T follicular helper cell (primary cell): ENCODE results near the gene GHITM.
"Not testable (repeated sequence)": the region's sequence is repeated elsewhere in the genome, so short reads cannot be mapped to it uniquely, and the experiment has no call there.

ENCODE experiments used
- DNase-seq: peaks from one replicate; pipeline ENCODE4 v3.0.0-alpha.2; 2020; ENCODE audit warnings: low read depth
- total RNA-seq, 2 experiments: gene quantifications; one replicate each; lab custom pipeline; 2026; lab: John Stamatoyannopoulos, UW

Gene GHITM, protein sequence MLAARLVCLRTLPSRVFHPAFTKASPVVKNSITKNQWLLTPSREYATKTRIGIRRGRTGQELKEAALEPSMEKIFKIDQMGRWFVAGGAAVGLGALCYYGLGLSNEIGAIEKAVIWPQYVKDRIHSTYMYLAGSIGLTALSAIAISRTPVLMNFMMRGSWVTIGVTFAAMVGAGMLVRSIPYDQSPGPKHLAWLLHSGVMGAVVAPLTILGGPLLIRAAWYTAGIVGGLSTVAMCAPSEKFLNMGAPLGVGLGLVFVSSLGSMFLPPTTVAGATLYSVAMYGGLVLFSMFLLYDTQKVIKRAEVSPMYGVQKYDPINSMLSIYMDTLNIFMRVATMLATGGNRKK
- total RNA-seq = 193 to 500 reads per million in 2 experiments

DNA sequence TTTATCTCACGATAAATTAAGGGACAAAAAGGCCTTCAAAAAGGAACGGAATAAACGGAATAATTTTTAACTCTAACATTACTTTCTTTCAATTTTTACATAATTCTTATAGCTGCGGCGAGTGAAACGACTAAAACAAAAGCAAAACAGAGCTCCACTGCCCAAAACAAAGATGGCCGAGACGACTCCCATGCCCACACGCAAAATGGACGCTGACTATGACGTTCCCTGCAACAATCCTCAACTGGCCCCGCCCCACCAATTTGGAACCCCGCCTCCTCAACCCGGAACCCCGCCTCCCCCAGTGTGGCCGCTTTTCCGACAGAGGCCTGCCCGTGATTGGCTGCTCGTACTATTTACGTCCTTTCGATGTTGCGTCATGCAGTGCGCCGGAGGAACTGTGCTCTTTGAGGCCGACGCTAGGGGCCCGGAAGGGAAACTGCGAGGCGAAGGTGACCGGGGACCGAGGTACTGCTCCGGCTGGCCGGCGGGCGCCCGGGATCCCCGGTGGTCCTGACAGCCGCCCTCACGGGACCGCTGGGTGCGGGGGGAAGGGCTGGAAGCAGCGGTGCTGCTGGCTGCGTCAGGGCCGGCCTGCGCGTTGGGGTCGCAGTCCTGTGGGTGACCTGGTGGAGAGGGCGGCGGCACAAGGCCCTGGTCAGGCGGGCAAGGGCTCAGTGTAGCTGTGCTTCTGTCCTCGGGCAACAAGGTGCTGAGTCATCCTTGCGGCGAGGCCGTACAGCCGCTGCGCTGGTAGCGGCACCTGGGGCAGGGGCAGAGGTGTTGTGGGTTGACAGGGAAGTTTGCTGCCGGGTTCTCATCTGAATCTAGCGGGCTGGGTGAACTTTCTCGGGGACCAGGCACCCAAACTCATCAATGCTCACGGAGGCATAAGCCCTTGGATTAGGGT is at the start of gene GHITM:
Gene GHITM, plus strand, starts transcription at position 384 of the 910 bp plus-strand sequence. CDS start 1,992 bp downstream, outside the sequence.
- DNase-seq = peak; percentile 99

DNA sequence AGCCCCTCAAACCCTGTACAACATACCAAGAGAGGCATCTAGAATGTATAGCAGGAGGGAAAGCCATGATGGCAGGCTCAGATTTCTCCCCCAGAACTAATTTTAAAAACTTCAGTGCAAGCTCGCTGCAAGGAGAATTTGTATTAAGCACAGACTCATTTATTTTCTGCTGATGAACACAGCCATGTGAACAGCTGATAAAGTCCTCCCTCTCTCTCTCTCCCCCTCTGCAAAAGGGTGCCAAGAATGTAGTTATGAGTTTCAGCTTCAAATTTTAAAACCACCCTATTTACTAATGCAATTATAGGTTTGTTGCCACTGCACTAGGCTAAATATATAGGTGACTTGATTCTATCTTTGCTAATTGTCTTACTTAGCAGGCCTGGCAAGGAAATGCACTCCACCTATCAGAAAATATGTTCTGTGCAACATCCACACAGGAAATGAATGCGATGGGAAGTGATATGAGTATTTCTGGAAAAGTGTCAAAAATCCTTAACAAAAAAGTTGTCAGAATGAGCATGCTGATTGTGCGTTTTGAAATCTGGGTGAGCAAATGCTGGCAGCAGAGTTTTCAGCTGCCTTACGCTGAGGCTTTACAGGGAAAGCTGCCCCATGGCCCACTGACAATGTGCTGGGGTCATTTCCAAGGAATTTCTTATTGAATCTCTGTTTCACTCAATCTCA is 43.4 kb upstream of the GHITM start:
- no peak for DNase-seq

DNA sequence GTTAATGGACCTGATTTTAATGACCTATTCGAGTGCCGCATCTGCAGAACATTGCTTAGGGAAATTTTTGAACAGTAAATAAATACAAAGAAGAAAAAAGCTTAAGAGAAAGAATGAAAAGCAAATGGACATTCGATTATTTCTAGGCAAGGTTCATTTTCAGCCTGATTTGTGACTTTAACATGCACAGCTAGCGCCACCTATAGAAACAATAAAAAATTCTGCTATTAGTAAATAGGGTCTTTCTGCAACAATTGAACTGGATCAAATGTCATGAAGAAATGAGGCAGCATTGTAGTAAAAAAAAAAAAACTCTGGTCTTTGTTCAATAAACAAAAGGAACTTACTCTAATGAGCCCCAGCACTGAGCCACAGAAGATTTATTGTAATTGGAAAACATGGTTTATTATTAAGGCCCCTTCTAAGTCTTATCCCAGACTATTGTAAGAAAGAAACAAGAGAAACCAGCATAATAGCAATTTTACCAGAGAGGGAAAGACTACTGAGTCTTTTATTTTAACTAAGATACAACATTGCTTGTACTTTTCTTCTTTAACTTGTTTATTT is 41.4 kb upstream of the GHITM start:
- no peak for DNase-seq

DNA sequence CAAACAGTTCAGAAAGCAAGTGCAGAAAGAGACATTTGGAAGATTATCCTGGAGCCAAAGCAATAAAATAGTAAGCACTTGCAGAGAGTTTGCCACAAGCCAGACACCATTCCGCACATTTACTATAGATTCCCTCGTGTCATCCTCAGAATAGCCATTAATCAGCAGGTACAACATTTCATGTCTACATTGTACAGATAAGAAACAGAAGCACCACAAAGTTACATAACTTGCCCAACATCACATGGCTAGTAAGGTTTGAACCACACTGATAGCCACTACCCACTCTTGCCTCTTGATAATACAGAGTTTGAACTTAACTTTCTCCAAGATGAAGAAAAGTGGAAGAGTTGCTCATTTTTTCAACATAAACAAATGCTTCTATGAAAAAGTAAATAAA is 40.6 kb upstream of the GHITM start:
- DNase-seq = no peak

DNA sequence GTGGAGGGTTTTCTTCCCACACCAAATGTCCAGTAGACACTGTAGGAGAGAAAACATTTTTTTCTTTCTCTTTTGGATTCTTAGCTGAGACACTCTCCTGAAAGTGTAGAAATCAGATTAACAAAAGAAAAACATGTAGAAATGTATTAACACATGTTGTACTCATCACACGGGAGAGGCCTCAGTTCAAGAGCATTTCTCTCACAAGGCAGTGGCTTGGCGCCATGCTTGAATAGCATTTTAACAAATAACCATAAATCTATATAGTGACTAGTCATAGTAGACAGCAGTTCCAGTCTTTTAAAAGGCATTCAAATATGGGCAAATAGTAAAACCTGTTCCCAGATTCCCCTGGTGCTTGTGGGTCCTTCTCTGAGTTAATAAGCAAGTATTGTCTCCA is 38.3 kb upstream of the GHITM start:
- no peak for DNase-seq

DNA sequence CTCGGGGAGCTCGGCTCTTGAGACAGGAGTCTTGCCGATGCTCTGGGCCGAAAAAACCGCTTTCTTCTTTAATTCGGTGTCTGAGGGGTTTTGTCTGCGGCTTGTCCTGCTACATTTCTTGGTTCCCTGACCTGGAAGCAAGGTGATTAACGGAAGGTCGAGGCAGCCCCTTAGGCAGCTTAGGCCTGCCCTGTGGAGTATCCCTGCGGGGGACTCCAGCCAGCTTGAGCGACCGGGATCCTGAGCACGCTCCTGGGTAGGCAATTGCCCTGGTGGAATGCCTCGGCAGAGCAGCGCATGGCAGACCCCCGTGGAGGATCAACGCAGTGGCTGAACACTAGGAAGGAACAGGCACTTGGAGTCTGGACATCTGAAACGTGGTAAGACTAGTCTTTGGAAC is 30.5 kb upstream of the GHITM start:
- no peak for DNase-seq

DNA sequence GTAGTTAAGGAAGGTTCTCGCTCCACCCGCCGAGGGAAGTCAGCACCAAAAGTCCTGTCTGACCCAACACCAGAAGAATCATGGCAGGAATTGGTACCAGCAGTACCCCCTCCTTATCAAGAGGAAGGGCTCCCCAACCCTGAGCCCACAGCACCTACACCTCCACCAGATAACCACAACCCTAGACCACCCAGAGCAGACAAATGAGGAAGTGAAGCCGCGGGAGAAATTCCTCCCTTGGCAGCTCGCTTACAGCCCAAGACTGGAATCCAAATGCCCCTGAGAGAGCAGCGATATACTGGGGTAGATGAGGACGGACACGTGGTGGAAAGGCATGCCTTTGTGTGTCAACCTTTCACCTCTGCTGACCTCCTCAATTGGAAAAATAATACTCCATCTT is 29.5 kb upstream of the GHITM start:
- not testable (repeated sequence) for DNase-seq

DNA sequence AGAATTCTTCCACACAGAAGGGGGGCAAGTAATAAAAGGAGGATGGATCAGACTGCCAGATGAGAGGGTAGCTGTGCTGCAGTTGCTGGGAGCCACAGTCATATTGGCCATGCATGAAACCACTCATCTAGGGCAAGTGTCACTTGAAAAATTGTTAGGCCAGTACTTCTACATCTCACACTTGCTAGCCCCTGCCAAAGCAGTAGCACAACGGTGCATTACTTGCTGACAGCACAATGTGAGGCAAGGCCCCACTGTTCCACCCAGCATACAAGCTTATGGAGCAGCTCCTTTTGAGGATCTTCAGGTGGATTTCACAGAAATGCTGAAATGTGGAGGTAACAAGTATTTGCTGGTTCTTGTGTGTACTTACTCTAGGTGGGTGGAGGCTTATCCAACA is 25.8 kb upstream of the GHITM start:
- not testable (repeated sequence) for DNase-seq

DNA sequence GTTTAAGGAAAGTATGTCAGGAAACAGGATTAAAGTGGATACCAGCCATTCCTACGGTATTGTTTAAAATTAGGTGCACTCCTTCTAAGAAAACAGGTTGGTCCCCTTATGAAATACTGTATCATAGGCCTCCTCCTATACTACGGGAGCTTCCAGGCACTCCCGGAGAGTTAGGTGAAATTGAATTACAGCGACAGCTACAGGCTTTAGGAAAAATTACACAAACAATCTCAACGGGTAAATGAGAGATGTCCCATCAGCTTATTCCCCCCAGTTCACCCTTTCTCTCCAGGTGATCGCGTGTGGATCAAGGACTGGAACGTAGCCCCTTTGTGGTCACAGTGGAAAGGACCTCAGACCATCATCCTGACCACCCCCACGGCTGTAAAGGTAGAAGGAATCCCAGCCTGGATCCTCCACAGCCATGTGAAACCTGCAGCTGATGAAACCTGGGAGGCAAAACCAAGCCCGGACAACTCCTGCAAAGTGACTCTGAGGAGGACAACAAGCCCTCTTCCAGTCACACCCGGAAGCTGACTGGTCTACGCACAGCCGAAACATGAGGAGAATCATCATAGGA is 25.1 kb upstream of the GHITM start:
- DNase-seq = no peak

DNA sequence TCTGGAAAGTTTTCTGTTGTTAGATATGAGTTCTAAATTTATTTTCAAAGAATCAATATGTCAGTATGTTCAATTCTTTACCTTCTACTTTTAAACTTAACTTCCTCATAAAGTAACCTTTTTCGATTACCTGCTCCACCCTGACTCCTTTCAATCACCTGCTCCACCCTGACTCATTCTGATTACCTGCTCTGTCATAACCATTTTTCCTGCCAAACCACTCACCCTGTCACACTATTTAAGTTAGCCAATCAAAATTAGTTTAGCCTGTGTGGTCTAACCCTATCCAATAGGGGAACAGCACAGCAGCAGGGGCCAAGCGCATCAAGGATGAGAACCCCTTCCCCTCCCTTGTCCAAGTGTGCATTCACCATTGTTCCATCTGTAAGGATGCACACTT is 22.1 kb upstream of the GHITM start:
- DNase-seq = not testable (repeated sequence)

DNA sequence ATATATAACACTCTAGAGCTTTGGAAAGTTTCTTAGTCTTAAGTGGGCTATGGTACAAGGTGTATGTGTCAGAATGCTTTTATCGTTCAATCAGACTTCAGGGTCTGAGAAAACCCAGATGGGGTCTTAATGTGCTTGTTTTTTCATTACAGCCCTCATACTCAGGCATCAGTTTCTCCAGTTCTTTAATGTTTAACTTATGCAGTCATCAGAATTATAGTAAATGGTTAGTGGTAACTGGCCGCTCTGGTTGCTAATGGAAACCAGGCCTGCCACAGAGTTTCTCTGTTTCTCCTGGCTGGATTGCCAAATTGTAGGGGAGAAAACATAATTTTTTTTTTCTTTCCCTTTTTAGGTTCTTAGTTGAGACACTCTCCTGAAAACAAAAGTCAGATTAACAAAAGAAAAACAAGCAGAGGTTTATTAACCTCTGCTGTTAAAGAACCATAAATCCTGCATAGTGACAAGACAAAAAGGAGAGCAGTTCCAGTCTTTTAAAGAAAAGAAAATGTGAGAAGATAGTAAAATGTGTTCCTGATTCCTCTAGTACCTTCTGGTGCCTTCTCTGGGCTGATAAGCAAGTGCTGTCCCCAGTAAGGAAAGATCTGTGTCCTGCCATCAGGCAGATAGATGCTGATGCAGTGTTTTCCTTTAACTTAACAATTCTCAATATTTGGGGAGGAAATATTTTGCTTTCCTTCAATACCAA is 21.5 kb upstream of the GHITM start:
- no peak for DNase-seq

DNA sequence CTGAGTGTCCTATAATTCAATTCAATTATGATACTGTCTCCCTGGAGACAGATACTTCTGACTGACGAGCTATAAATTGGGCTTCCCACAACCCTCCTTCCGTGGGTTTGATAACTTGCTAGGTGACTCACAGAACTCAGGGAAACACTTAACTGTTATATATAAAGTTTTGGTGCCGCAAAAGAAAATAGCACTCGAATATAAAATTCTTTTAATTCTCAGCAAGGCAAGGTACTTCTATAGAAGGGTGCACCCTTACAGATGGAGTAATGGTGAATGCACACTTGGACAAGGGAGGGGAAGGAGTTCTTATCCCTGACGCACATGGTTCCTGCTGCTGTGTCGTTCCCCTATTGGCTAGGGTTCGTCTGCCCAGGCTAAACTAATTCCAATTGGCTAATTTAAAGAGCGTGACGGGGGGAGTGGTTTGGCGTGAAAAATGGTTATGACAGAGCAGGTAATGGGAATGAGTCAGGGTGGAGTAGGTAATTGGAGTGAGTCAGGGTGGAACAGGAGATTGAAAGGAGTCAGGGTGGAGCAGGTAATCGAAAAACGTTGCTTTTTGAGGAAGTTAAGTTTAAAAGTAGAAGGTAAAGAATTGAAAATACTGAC is 20.8 kb upstream of the GHITM start:
- no peak for DNase-seq

DNA sequence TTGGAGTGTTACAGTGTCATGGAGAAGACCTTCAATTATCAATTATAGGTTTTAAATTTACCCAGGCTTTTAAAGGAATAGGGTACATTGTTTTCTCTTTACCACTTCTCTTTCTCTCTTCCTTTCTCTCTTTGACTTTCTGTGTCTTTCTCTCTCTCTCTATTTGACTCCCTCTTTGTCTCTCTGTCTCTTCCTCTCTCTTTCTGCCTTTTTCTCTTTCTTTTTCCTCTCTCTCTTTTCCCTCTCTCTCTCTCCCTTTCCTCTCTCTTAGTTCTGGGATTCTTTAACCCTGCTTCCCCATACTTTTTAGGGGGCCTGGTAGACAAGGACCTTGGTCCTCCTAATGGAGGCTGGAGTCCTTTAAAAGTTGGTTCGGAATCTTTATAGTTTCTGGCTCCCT is 15.9 kb upstream of the GHITM start:
- DNase-seq = no peak

DNA sequence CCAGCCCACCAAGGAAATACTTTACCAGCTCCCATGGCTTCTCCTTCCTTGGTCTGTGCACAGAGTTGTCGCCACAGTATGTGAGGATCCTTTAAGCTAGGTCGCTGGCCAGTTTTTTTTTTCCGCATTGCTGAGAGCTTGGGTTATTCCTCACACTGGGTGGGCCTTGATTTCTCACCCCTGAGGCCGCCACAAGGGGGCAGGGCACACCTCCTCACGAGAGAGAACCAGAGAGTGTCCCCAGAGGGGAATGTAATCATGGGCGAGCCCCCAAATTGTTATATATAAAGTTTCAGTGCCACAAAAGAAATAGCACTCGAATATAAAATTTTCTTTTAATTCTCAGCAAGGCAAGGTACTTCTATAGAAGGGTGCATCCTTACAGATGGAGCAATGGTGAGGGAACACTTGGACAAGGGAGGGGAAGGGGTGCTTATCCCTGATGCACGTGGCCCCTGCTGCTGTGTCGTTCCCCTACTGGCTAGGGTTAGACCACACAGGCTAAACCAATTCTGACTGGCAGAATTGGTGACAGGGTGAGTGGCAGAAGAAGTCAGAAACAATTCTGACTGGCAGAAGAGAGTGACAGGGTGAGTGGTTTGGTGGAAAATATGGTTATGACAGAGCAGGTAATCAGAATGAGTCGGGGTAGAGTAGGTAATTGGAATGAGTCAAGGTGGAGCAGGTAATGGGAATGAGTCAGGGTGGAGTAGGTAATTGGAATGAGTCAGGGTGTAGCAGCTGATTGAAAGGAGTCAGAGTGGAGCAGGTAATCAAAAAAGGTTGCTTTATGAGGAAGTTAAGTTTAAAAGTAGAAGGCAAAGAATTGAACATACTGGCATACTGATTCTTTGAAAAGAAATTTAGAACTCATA is 13.2 kb upstream of the GHITM start:
- DNase-seq = not testable (repeated sequence)

DNA sequence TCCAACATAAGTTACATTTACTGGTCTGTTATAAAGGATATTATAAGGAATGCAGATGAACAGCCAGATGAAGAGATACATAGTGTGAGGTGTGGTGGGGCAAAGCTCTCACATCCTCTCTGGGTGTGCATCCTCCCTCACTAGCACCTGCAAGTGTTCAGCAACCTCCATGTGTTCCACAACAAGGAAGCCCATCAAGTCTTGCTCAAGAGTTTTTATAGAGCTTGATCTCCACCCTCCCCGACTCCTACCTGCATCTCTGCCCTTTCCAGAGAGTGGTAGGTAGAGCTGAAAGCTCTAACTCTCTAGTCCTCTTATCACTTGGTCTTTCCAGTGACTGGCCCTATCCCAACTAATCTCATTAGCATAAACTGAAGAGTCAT is 12.5 kb upstream of the GHITM start:
- DNase-seq = no peak

DNA sequence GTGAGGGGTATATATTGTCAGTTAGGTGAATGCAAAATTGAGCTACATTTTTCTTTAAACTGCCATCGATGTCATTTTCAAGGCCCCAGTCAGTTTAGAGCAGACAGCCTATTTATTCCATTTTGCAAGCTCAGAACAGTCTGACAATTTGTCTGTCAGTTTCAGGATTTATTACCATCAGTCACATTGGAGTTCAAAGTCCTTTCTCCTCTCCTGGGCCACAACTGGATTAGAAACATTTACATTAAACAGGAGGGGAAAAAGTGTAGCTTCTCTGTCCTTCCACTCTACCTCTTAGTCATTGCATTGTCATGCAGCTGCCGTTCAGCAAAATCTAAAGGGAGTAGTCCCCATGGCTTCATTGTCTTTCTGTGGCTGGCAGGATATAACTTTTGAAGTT is 3.5 kb upstream of the GHITM start:
- DNase-seq = no peak

DNA sequence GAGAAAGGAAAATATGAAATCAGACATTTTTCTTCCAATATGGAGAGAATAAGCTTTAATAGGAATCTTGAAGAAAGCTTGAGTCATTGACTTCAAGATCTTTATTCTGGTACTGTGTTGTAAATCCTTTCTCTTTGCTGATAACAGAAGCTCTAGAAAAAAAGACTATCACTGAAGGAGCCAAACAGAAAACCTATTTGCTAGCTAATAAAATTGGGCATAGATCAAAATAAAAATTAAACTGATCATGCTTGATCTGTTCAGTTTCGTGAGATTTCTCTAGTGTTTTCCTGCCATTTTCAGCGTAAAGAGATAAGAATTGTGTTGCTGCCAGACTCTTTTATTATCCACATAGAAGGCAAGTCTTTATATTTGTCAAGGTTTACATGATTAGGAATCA is 1.5 kb upstream of the GHITM start:
- no peak for DNase-seq

DNA sequence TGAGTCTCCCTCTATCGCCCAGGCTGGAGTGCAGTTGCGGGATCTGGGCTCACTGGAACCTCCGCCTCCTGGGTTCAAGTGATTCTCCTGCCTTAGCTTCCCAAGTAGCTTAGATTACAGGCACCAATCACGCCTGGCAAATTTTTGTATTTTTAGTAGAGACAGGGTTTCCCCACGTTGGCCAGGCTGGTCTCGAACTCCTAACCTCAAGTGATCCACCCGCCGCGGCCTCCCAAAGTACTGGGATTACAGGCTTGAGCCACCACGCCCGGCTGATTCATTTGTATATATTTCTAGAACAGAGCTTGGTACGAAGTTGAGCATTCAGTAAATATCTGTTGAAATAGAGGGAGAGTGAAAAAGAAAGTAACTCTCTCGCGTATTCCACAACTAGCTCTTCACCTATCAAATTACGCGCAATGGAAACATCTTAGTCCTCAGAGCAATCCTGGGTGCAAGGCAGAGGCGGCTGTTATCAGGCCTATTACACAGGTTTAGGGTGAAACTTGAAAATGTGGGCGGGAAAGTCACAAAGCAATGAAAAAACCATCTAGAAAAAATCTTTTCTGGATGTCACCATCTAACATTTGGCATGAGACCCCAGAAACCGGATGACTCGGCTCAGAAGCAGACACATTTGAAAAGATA is 707 bp upstream of the GHITM start:
- peak; percentile 25 for DNase-seq

DNA sequence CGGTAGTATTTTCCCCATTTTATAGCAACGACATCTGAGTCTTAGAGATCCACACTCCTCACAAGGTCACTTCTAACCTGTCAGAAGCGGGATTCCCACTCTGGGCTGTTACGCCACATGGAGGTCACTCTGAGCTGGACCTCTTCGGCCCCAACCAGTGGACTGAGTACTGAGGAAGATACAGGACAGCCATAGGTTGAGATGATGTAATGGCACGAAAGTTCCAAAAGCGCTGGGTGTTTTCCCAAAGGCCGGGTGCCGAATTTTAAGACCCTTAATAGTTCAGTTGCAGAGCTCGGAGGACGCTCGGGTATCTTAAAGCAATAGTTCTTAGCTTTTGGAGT is 699 bp downstream of the GHITM start:
- no peak for DNase-seq
